Left ventricle myocardium superior (tissue), 1 donor: ENCODE results near the gene MGST2. TPM values are rescaled to one million over a fixed set of nuclear protein-coding genes. Genes with fewer than 3 reads are reported as not detected.

Source experiments
- ATAC-seq: fragments of 200-7000 bp; cut with Tn5 transposase; one replicate; pipeline ENCODE4 v1.9.1; 2020; ENCODE audit warnings: mild to moderate bottlenecking, moderate library complexity
- DNase-seq: peaks from one replicate; pipeline ENCODE4 v3.0.0-alpha.2; 2020
- intact Hi-C: fragments of 100-400 bp; cut with micrococcal nuclease; formaldehyde crosslinking; loops from one replicate; pipeline ENCODE4 v1.11.0; 2022
- total RNA-seq: library from RNA; stranded (reverse); fragmentation: NEBNext Ultra II Directional; extraction: Animal tissue kit (Norgen Biotek cat#: 25700); gene quantifications from one replicate; pipeline ENCODE4 v1.2.1, GENCODE V29; 2021
- donor health status: DM: no; HTN: yes; CAD: no; lungs with severe emphysema.

Gene MGST2
- total RNA-seq, 1 donor from 2014 or later = 112 TPM

- peak; percentile 48 for DNase-seq
- ATAC-seq = peak; percentile 69
- intact Hi-C loops = no loop called here
Observed at GRCh38 chr4:139666735-139667281, 1.2 kb downstream of the MGST2 start.

- intact Hi-C loops = no loop called here
- ATAC-seq (no peak), DNase-seq (no peak)
Observed at GRCh38 chr4:139668036-139668435, 2.4 kb downstream of the MGST2 start.

GRCh38 chr4:139668658-139669201 is 3.1 kb downstream of the MGST2 start:
- no peak for ATAC-seq

GRCh38 chr4:139669335-139669734 is 3.7 kb downstream of the MGST2 start:
- ATAC-seq (no peak), DNase-seq (no peak)
- intact Hi-C loops = no loop called here

More at GRCh38 chr4:139668658-139669201, 3.1 kb downstream of the MGST2 start:
- intact Hi-C loops = no loop called here
- no peak for DNase-seq

GRCh38 chr4:139669890-139670289 is 4.3 kb downstream of the MGST2 start:
- intact Hi-C loops = no loop called here
- DNase-seq (no peak), ATAC-seq (no peak)

GRCh38 chr4:139670775-139671174 is 5.2 kb downstream of the MGST2 start:
- no peak for ATAC-seq
- intact Hi-C loops = no loop called here

GRCh38 chr4:139672215-139672614 is 6.6 kb downstream of the MGST2 start:
- intact Hi-C loops = no loop called here
- ATAC-seq (no peak), DNase-seq (no peak)

More at GRCh38 chr4:139670775-139671174, 5.2 kb downstream of the MGST2 start:
- no peak for DNase-seq

- DNase-seq (no peak), ATAC-seq (no peak)
- intact Hi-C loops = no loop called here
Observed at GRCh38 chr4:139672732-139673131, 7.1 kb downstream of the MGST2 start.

- intact Hi-C loops = no loop called here
- DNase-seq = no peak
- peak; percentile 48 for ATAC-seq
Observed at GRCh38 chr4:139674875-139675550, 9.4 kb downstream of the MGST2 start.

GRCh38 chr4:139675651-139676050 is 10.0 kb downstream of the MGST2 start:
- no peak for ATAC-seq
- no peak for DNase-seq
- intact Hi-C loops = no loop called here

- DNase-seq (no peak), ATAC-seq (no peak)
- intact Hi-C loops = no loop called here
Observed at GRCh38 chr4:139676365-139676764, 10.7 kb downstream of the MGST2 start.

- DNase-seq = no peak
- ATAC-seq = no peak
- intact Hi-C loops = no loop called here
Observed at GRCh38 chr4:139676913-139677585, 11.4 kb downstream of the MGST2 start.

GRCh38 chr4:139682309-139682708 is 16.7 kb downstream of the MGST2 start:
- intact Hi-C loops = no loop called here
- ATAC-seq = no peak
- DNase-seq = no peak

GRCh38 chr4:139682741-139683151 is 17.1 kb downstream of the MGST2 start:
- no peak for DNase-seq
- intact Hi-C loops = no loop called here
- ATAC-seq = peak; percentile 37

- ATAC-seq (no peak), DNase-seq (no peak)
- intact Hi-C loops = no loop called here
Observed at GRCh38 chr4:139684351-139684750, 18.7 kb downstream of the MGST2 start.

GRCh38 chr4:139685180-139685579 is 19.6 kb downstream of the MGST2 start:
- no peak for ATAC-seq
- intact Hi-C loops = no loop called here

GRCh38 chr4:139686130-139686529 is 20.5 kb downstream of the MGST2 start:
- no peak for ATAC-seq

More at GRCh38 chr4:139685180-139685579, 19.6 kb downstream of the MGST2 start:
- DNase-seq = no peak

GRCh38 chr4:139686988-139687387 is 21.4 kb downstream of the MGST2 start:
- peak; percentile 33 for ATAC-seq
- intact Hi-C loops = no loop called here
- no peak for DNase-seq

More at GRCh38 chr4:139686130-139686529, 20.5 kb downstream of the MGST2 start:
- intact Hi-C loops = no loop called here
- no peak for DNase-seq

- no peak for ATAC-seq
- intact Hi-C loops = no loop called here
Observed at GRCh38 chr4:139689093-139689722, 23.6 kb downstream of the MGST2 start.

GRCh38 chr4:139690419-139690818 is 24.8 kb downstream of the MGST2 start:
- intact Hi-C loops = no loop called here
- ATAC-seq (no peak), DNase-seq (no peak)

More at GRCh38 chr4:139689093-139689722, 23.6 kb downstream of the MGST2 start:
- no peak for DNase-seq
